Endodermal cell (in vitro differentiated cells): ENCODE measurements around the gene CCM2. TPM values are rescaled to one million over a fixed set of nuclear protein-coding genes. Genes with fewer than 3 reads are reported as not detected.

Source experiments
- DNase-seq: peaks from one replicate; pipeline ENCODE4 v3.0.0-alpha.2; 2017
- H3K27ac ChIP-seq: 2 replicates; pipeline ENCODE4 v1.5.1; 2013; ENCODE audit warnings: mild to moderate bottlenecking, low read depth, low read length, moderate library complexity
- H3K27me3 ChIP-seq: 2 replicates; pipeline ENCODE4 v1.6.1; 2013; ENCODE audit warnings: mild to moderate bottlenecking, low read length, moderate library complexity; ENCODE audit not compliant: insufficient read depth, control insufficient read depth, poor library complexity, severe bottlenecking
- H3K36me3 ChIP-seq: 2 replicates; pipeline ENCODE4 v1.7.0; 2013; ENCODE audit warnings: mild to moderate bottlenecking, low read length, moderate library complexity; ENCODE audit not compliant: control insufficient read depth, insufficient read depth
- H3K4me1 ChIP-seq: one replicate; pipeline ENCODE4 v1.7.0; 2013; ENCODE audit warnings: low read length; ENCODE audit not compliant: control insufficient read depth, insufficient read depth
- H3K4me3 ChIP-seq: 2 replicates; pipeline ENCODE4 v1.5.1; 2013; ENCODE audit warnings: mild to moderate bottlenecking, low read length, moderate library complexity
- H3K9ac ChIP-seq: 2 replicates; pipeline ENCODE4 v1.6.1; 2013; ENCODE audit warnings: mild to moderate bottlenecking, low read length, moderate library complexity; ENCODE audit not compliant: poor library complexity, severe bottlenecking; ENCODE audit errors: extremely low read depth
- H3K9me3 ChIP-seq: 2 replicates; pipeline ENCODE4 v1.6.1; 2013; ENCODE audit warnings: mild to moderate bottlenecking, low read length, moderate library complexity; ENCODE audit not compliant: control insufficient read depth
- H3K27ac Mint-ChIP-seq: 2 replicates; pipeline ENCODE4 v1.8.0; 2020; ENCODE audit warnings: mixed read lengths
- H3K27me3 Mint-ChIP-seq: 2 replicates; pipeline ENCODE4 v1.8.0; 2021; ENCODE audit warnings: mild to moderate bottlenecking, mixed read lengths; ENCODE audit not compliant: insufficient read depth
- H3K36me3 Mint-ChIP-seq: 2 replicates; pipeline ENCODE4 v1.8.0; 2020; ENCODE audit warnings: low read depth, mixed read lengths
- H3K4me1 Mint-ChIP-seq: 2 replicates; pipeline ENCODE4 v1.8.0; 2020; ENCODE audit warnings: mixed read lengths
- H3K4me3 Mint-ChIP-seq: 2 replicates; pipeline ENCODE4 v1.8.0; 2020; ENCODE audit warnings: mild to moderate bottlenecking, moderate library complexity, mixed read lengths
- H3K9me3 Mint-ChIP-seq: 2 replicates; pipeline ENCODE4 v1.8.0; 2020; ENCODE audit warnings: mild to moderate bottlenecking, mixed read lengths
- CTCF ChIP-seq: fragments of 200-600 bp; sonication (generic); conservative IDR thresholded peaks from 2 replicates; pipeline ENCODE4 v1.5.0; 2021; ENCODE audit warnings: antibody characterized with exemption, mild to moderate bottlenecking
- WGBS, 2 experiments: methylation state at CpG; one replicate each; pipeline versions ENCODE4 v1.1.5 to v1.1.7; 2013; ENCODE audit warnings: missing lambda C conversion rate in 2 of 2, mixed read lengths in 1 of 2; ENCODE audit not compliant: insufficient coverage in 1 of 2, insufficient read length in 1 of 2; 5-methylcytosine and 5-hydroxymethylcytosine counted together
- total RNA-seq, 2 donors: library from RNA; stranded (reverse); fragmentation: NEBNext Ultra II Directional in 1 of 2; extraction: Animal tissue kit (Norgen Biotek cat#: 25700) in 1 of 2; gene quantifications; 2 replicates in 1 of 2; 3 replicates in 1 of 2; pipeline ENCODE4 v1.2.1, GENCODE V29; 2021

Gene CCM2
- total RNA-seq, 2 donors from 2014 or later: 37.4 to 38.1 TPM

- Histone ChIP-seq H3K4me3 (no peak overlapping the region), H3K27ac (no peak overlapping the region), H3K9ac (no peak overlapping the region), H3K36me3 (no peaks in the 10 kb centered on the region), H3K9me3 (no peaks in the 10 kb centered on the region), H3K4me1 (no peaks in the 10 kb centered on the region), H3K27me3 (peaks cover 13% of the 10 kb centered on the region)
- Mint-ChIP-seq H3K27me3 (peaks cover 12% of the 10 kb centered on the region), H3K9me3 (no peaks in the 10 kb centered on the region), H3K36me3 (no peaks in the 10 kb centered on the region), H3K4me1 (no peaks in the 10 kb centered on the region), H3K4me3 (no peak overlapping the region), H3K27ac (no peak overlapping the region)
- 89 to 90% methylated on average over 7 to 24 of the region's 24 CpGs for WGBS, 2 experiments
- TF ChIP-seq CTCF: no peak
- no peak for DNase-seq
These were observed 85.1 kb downstream of the CCM2 start for GRCh38 chr7:45084901-45085618.

- Mint-ChIP-seq H3K4me1 (no peaks in the 10 kb centered on the region), H3K4me3 (no peak overlapping the region), H3K27ac (no peak overlapping the region), H3K36me3 (no peaks in the 10 kb centered on the region), H3K27me3 (peaks cover 14% of the 10 kb centered on the region), H3K9me3 (no peaks in the 10 kb centered on the region)
- no peak overlapping the region for H3K4me3 ChIP-seq
- H3K27me3 ChIP-seq: peaks cover 14% of the 10 kb centered on the region
- H3K27ac ChIP-seq: no peak overlapping the region
- no peaks in the 10 kb centered on the region for H3K36me3 ChIP-seq
- TF ChIP-seq CTCF: no peak
- no peak overlapping the region for H3K9ac ChIP-seq
- H3K9me3 ChIP-seq: no peaks in the 10 kb centered on the region
- 85 to 89% methylated on average over 15 to 23 of the region's 23 CpGs for WGBS, 2 experiments
- H3K4me1 ChIP-seq: no peaks in the 10 kb centered on the region
- no peak for DNase-seq
These were observed 85.7 kb downstream of the CCM2 start for GRCh38 chr7:45085619-45086200.

- H3K27ac Mint-ChIP-seq: no peak overlapping the region
- no peaks in the 10 kb centered on the region for H3K9me3 Mint-ChIP-seq
- Histone ChIP-seq H3K27me3 (peaks cover 14% of the 10 kb centered on the region), H3K36me3 (no peaks in the 10 kb centered on the region), H3K9ac (no peak overlapping the region), H3K4me3 (no peak overlapping the region), H3K9me3 (no peaks in the 10 kb centered on the region), H3K27ac (no peak overlapping the region), H3K4me1 (no peaks in the 10 kb centered on the region)
- no peaks in the 10 kb centered on the region for H3K4me1 Mint-ChIP-seq
- no peak for DNase-seq
- 88 to 96% methylated on average over 12 to 15 of the region's 15 CpGs for WGBS, 2 experiments
- peaks cover 15% of the 10 kb centered on the region for H3K27me3 Mint-ChIP-seq
- H3K4me3 Mint-ChIP-seq: no peak overlapping the region
- H3K36me3 Mint-ChIP-seq: no peaks in the 10 kb centered on the region
- TF ChIP-seq CTCF: no peak
These were observed 86.5 kb downstream of the CCM2 start for GRCh38 chr7:45086331-45087065.
